Measurements from ENCODE around the gene RNU7-1. TPM values are rescaled to one million over a fixed set of nuclear protein-coding genes. Genes with fewer than 3 reads are reported as not detected.

Gene RNU7-1
- total and polyA plus RNA-seq, 10 of the 15 experiments (the other 5 are each of a cell fraction or from before 2014, with no cell fraction given): not detected

- Histone ChIP-seq H3K9ac (ENCODE audit: control insufficient read depth, insufficient read depth, low read length) (peak overlapping the region; percentile 64), H3K27me3 (replicated peaks in 1 of 2; ENCODE audit: control insufficient read depth in 2 of 2, insufficient read depth in 2 of 2, low read length in 1 of 2) (no peaks in the 10 kb centered on the region), H3K27ac (ENCODE audit: control insufficient read depth, insufficient read depth) (peak overlapping the region; percentile 87), H3K4me3 (peak overlapping the region; percentile 49; the same call in 1 of the 2 replicates), H3K79me2 (ENCODE audit: control insufficient read depth, insufficient read depth, low read length) (peaks cover 73% of the 10 kb centered on the region), H3K4me2 (ENCODE audit: control insufficient read depth, insufficient read depth) (peak overlapping the region; percentile 97), H3K4me1 (ENCODE audit: control insufficient read depth, insufficient read depth, low read length) (peaks cover 56% of the 10 kb centered on the region), H3K9me3 (replicated peaks; ENCODE audit: control insufficient read depth, insufficient read depth, low read length) (no peaks in the 10 kb centered on the region), H2AFZ (ENCODE audit: control insufficient read depth, low read depth, low read length) (peak overlapping the region; percentile 69), H3K36me3 (ENCODE audit: control insufficient read depth in 2 of 2, insufficient read depth in 2 of 2, low read length in 1 of 2) (peaks cover 0 to 14% of the 10 kb centered on the region in 2 experiments; a peak in 1 of 4 replicates), H4K20me1 (ENCODE audit: control insufficient read depth, insufficient read depth) (no peaks in the 10 kb centered on the region)
- 39% methylated on average over 13 of the region's 15 CpGs for WGBS (ENCODE audit: insufficient coverage, insufficient replicate concordance, low lambda C conversion rate, missing lambda C conversion rate)
- intact Hi-C loops (cut with micrococcal nuclease; ENCODE audit: unreplicated experiment) (no loop called here), in situ Hi-C loops (cut with MboI) (no loop called here)
- ATAC-seq (no peak), DNase-seq (ENCODE audit: low read depth, low spot score) (no peak), FAIRE-seq (no peak)
- RAD21 ChIA-PET (ENCODE audit: unreplicated experiment): interaction anchor here (0.6 to 7.0 kb wide), 4 partner anchors 11 to 164 kb away, joined by 3 to 426 read pairs (median 4); no protein-coding TSS in a partner anchor
- BruUV-seq (replicated peaks): no TSS peak
- CTCF ChIA-PET: interaction anchor here (0.9 to 11.6 kb wide), 4 partner anchors 11 to 162 kb away, joined by 3 to 645 read pairs (median 6); no protein-coding TSS in a partner anchor
- SMC1A ChIA-PET (ENCODE audit: uncharacterized antibody, unreplicated experiment): interaction anchor here (1.2 to 11.6 kb wide), 3 partner anchors 11 to 161 kb away, joined by 5 to 395 read pairs (median 6); no protein-coding TSS in a partner anchor
- POLR2A ChIA-PET: interaction anchor here (0.7 to 17.8 kb wide), 5 partner anchors 11 to 97 kb away, joined by 3 to 524 read pairs (median 4); partner anchors contain the start of gene USP5
- TF ChIP-seq IKZF2 (IDR thresholded peaks at IDR 0.05) (no peak; a peak in 2 of 4 replicates), NFIC (IDR thresholded peaks at IDR 0.05; ENCODE audit: low read depth, low read length) (no peak), SP1 (IDR thresholded peaks at IDR 0.05; ENCODE audit: low read depth, low read length) (peak; percentile 8), PAX8 (IDR thresholded peaks at IDR 0.05) (no peak), MAX (IDR thresholded peaks at IDR 0.05; ENCODE audit: low read depth, low read length) (0 out of 2 replicates have a peak, but pooled peaks have one; percentile 18), RELB (IDR thresholded peaks at IDR 0.05; ENCODE audit: low read depth) (peak; percentile 39; the same call in 1 of the 2 replicates), DPF2 (IDR thresholded peaks at IDR 0.05) (peak; percentile 77; the same call in 1 of the 2 replicates), NFYB (IDR thresholded peaks at IDR 0.05; ENCODE audit: insufficient read depth, low read depth, low read length) (no peak), PKNOX1 (IDR thresholded peaks at IDR 0.05) (0 out of 2 replicates have a peak, but pooled peaks have one; percentile 7), EZH2 (IDR thresholded peaks at IDR 0.05; ENCODE audit: borderline replicate concordance, control insufficient read depth, low read depth, low read length) (no peak), HDAC6 (IDR thresholded peaks at IDR 0.05; ENCODE audit: unreplicated experiment) (no peak), RAD21 (IDR thresholded peaks at IDR 0.05; ENCODE audit: insufficient read depth, low read depth, low read length) (no peak), KDM1A (IDR thresholded peaks at IDR 0.05; ENCODE audit: borderline replicate concordance) (no peak), HDAC2 (IDR thresholded peaks at IDR 0.05) (no peak), CUX1 (IDR thresholded peaks at IDR 0.05; ENCODE audit: insufficient replicate concordance, low read depth, low read length) (no peak)
Observed at GRCh38 chr12:6948873-6949594, 5.4 kb downstream of the RNU7-1 start.

All from GM12878 (cell line).